WI38 (cell line): ENCODE results near the gene BCLAF1.

ENCODE experiments used
- H3K4me3 ChIP-seq: 2 replicates; pipeline ENCODE4 v1.5.1; 2011; ENCODE audit warnings: low read depth, mild to moderate bottlenecking, control low read depth, low read length
- CTCF ChIP-seq: IDR thresholded peaks from 2 replicates; pipeline ENCODE4 v1.5.1; 2012; ENCODE audit warnings: low read depth, mild to moderate bottlenecking, control low read depth, low read length

BCLAF1 gene

GRCh38 chr6:136289327-136289578 is 393 bp downstream of the BCLAF1 start:
- TF ChIP-seq CTCF, result no peak
- peak overlapping the region; percentile 98 for H3K4me3 ChIP-seq

GRCh38 chr6:136288566-136289326 is 900 bp downstream of the BCLAF1 start:
- H3K4me3 ChIP-seq, result peak overlapping the region; percentile 98
- TF ChIP-seq CTCF, result no peak

GRCh38 chr6:136284909-136285308 is 4.7 kb downstream of the BCLAF1 start:
- H3K4me3 ChIP-seq, result peak overlapping the region; percentile 11; the same call in 1 of the 2 replicates

GRCh38 chr6:136282906-136283305 is 6.7 kb downstream of the BCLAF1 start:
- H3K4me3 ChIP-seq, result no peak overlapping the region
- TF ChIP-seq CTCF, result no peak

More at GRCh38 chr6:136284909-136285308, 4.7 kb downstream of the BCLAF1 start:
- TF ChIP-seq CTCF, result no peak

- no peak overlapping the region for H3K4me3 ChIP-seq
- TF ChIP-seq CTCF, result no peak
Observed at GRCh38 chr6:136280032-136280609, 9.5 kb downstream of the BCLAF1 start.

GRCh38 chr6:136274062-136274461 is 15.6 kb downstream of the BCLAF1 start:
- H3K4me3 ChIP-seq, result no peak overlapping the region
- no peak for TF ChIP-seq CTCF

- no peak overlapping the region for H3K4me3 ChIP-seq
Observed at GRCh38 chr6:136265101-136265500, 24.5 kb downstream of the BCLAF1 start.

More at GRCh38 chr6:136265101-136265500, 24.5 kb downstream of the BCLAF1 start:
- no peak for TF ChIP-seq CTCF
